GM23338 (cell line): ENCODE data around the gene TGIF1. TPM values are rescaled to one million over a fixed set of nuclear protein-coding genes. Genes with fewer than 3 reads are reported as not detected.
A peak's percentile ranks its signal among the peaks of the same experiment; 100 is the strongest.

Experiments
- ATAC-seq: fragments of 200-7000 bp; cut with Tn5 transposase; 3 replicates; pipeline ENCODE4 v1.9.1; 2020
- DNase-seq: peaks from one replicate; pipeline ENCODE4 v3.0.0-alpha.2; 2015; ENCODE audit warnings: low spot score
- H2AFZ ChIP-seq: fragments of 200-600 bp; sonication (generic); 2 replicates; pipeline ENCODE4 v1.8.0; 2016; ENCODE audit warnings: antibody characterized with exemption, mild to moderate bottlenecking, moderate library complexity
- H3F3A ChIP-seq: fragments of 200-600 bp; sonication (generic); replicated peaks from 2 replicates; pipeline ENCODE4 v1.8.0; 2017; ENCODE audit warnings: antibody characterized with exemption, mixed run types, low read depth
- H3K27ac ChIP-seq: fragments of 200-600 bp; sonication (generic); 2 replicates; pipeline ENCODE4 v1.6.1; 2016; ENCODE audit warnings: low read depth
- H3K27me3 ChIP-seq: fragments of 200-600 bp; sonication (generic); 2 replicates; pipeline ENCODE4 v1.8.0; 2016; ENCODE audit warnings: mild to moderate bottlenecking, mixed run types, moderate library complexity; ENCODE audit not compliant: insufficient read depth
- H3K36me3 ChIP-seq: fragments of 200-600 bp; sonication (generic); 2 replicates; pipeline ENCODE4 v1.8.0; 2016; ENCODE audit warnings: mild to moderate bottlenecking; ENCODE audit not compliant: insufficient read depth
- H3K4me1 ChIP-seq: fragments of 200-600 bp; sonication (generic); 2 replicates; pipeline ENCODE4 v1.8.0; 2016; ENCODE audit warnings: mild to moderate bottlenecking, moderate library complexity; ENCODE audit not compliant: insufficient read depth
- H3K4me2 ChIP-seq: fragments of 200-600 bp; sonication (generic); 2 replicates; pipeline ENCODE4 v1.7.1; 2017; ENCODE audit warnings: mixed run types
- H3K4me3 ChIP-seq: fragments of 200-600 bp; sonication (generic); 2 replicates; pipeline ENCODE4 v1.6.1; 2016; ENCODE audit warnings: mixed run types
- H3K79me2 ChIP-seq: fragments of 200-600 bp; sonication (generic); replicated peaks from 2 replicates; pipeline ENCODE4 v1.8.0; 2017; ENCODE audit warnings: mild to moderate bottlenecking; ENCODE audit not compliant: insufficient read depth
- H3K9me2 ChIP-seq: fragments of 200-600 bp; sonication (generic); 2 replicates; pipeline ENCODE4 v1.8.0; 2017; ENCODE audit not compliant: insufficient read depth
- H4K20me1 ChIP-seq: fragments of 200-600 bp; sonication (generic); replicated peaks from 2 replicates; pipeline ENCODE4 v1.8.0; 2017; ENCODE audit warnings: mild to moderate bottlenecking; ENCODE audit not compliant: insufficient read depth
- H3K27ac Mint-ChIP-seq: 2 replicates; pipeline ENCODE4 v1.8.0; 2020; ENCODE audit warnings: inconsistent platforms, mild to moderate bottlenecking, moderate library complexity, mixed read lengths
- H3K27me3 Mint-ChIP-seq: 3 replicates; pipeline ENCODE4 v1.8.0; 2022; ENCODE audit warnings: low read depth, mild to moderate bottlenecking, moderate library complexity, mixed read lengths, inconsistent platforms; ENCODE audit not compliant: insufficient read depth, poor library complexity
- H3K36me3 Mint-ChIP-seq: 3 replicates; pipeline ENCODE4 v1.8.0; 2021; ENCODE audit warnings: low read depth, mild to moderate bottlenecking, inconsistent platforms, moderate library complexity, mixed read lengths
- H3K4me1 Mint-ChIP-seq: 3 replicates; pipeline ENCODE4 v1.8.0; 2020; ENCODE audit warnings: mild to moderate bottlenecking, inconsistent platforms, mixed read lengths
- H3K4me3 Mint-ChIP-seq: 3 replicates; pipeline ENCODE4 v1.8.0; 2021; ENCODE audit warnings: moderate library complexity, mild to moderate bottlenecking, inconsistent platforms, mixed read lengths
- H3K9me3 Mint-ChIP-seq: 3 replicates; pipeline ENCODE4 v1.8.0; 2020; ENCODE audit warnings: moderate library complexity, mild to moderate bottlenecking, inconsistent platforms, mixed read lengths
- CREB1 ChIP-seq: fragments of 250-450 bp; sonication (Bioruptor Pico); IDR thresholded peaks from 2 replicates; pipeline ENCODE4 v1.5.0; 2020; ENCODE audit warnings: low read depth, mild to moderate bottlenecking, moderate library complexity
- CTCF ChIP-seq, 2 experiments: fragments of 200-600 bp in 1 of 2; sonication (generic) in 1 of 2; conservative IDR thresholded peaks; 2 replicates each; pipeline versions ENCODE4 v1.5.1 to v1.6.1; 2016 to 2017; ENCODE audit warnings: antibody characterized with exemption in 2 of 2, low read depth in 2 of 2, mild to moderate bottlenecking in 2 of 2, moderate library complexity in 1 of 2
- ETS1 ChIP-seq: IDR thresholded peaks from 2 replicates; pipeline ENCODE4 v1.6.1; 2016; ENCODE audit warnings: antibody characterized with exemption
- EZH2 ChIP-seq: fragments of 200-600 bp; sonication (generic); IDR thresholded peaks from one replicate; pipeline ENCODE4 v1.8.0; 2017; ENCODE audit warnings: antibody characterized with exemption, mild to moderate bottlenecking, low read depth; ENCODE audit not compliant: unreplicated experiment
- EZH2phosphoT487 ChIP-seq: fragments of 200-600 bp; sonication (generic); IDR thresholded peaks from one replicate; pipeline ENCODE4 v1.8.1; 2018; ENCODE audit warnings: antibody characterized with exemption; ENCODE audit not compliant: unreplicated experiment
- JUNB ChIP-seq: IDR thresholded peaks from one replicate; pipeline ENCODE4 v1.6.1; 2016; ENCODE audit warnings: antibody characterized with exemption; ENCODE audit not compliant: unreplicated experiment
- NANOG ChIP-seq: IDR thresholded peaks from 2 replicates; pipeline ENCODE4 v1.6.1; 2016; ENCODE audit warnings: antibody characterized with exemption, borderline replicate concordance
- POLR2AphosphoS5 ChIP-seq: IDR thresholded peaks from 2 replicates; pipeline ENCODE4 v1.6.1; 2016; ENCODE audit warnings: antibody characterized with exemption, low read depth
- REST ChIP-seq: IDR thresholded peaks from one replicate; pipeline ENCODE4 v1.6.1; 2018; ENCODE audit warnings: antibody characterized with exemption; ENCODE audit not compliant: unreplicated experiment
- STAT1 ChIP-seq: IDR thresholded peaks from one replicate; pipeline ENCODE4 v1.6.1; 2016; ENCODE audit warnings: antibody characterized with exemption; ENCODE audit not compliant: unreplicated experiment
- ZNF114 ChIP-seq: fragments of 250-450 bp; sonication (Bioruptor Pico); IDR thresholded peaks from 2 replicates; pipeline ENCODE4 v1.5.0; 2020; ENCODE audit warnings: mild to moderate bottlenecking, moderate library complexity
- ZNF331 ChIP-seq: fragments of 250-450 bp; sonication (Bioruptor Pico); IDR thresholded peaks from 2 replicates; pipeline ENCODE4 v1.5.0; 2020; ENCODE audit warnings: low read depth, mild to moderate bottlenecking, moderate library complexity
- ZNF462 ChIP-seq: fragments of 250-450 bp; sonication (Bioruptor Pico); IDR thresholded peaks from 2 replicates; pipeline ENCODE4 v1.5.0; 2020; ENCODE audit warnings: mild to moderate bottlenecking, moderate library complexity
- polyA plus RNA-seq: library from polyadenylated mRNA; unstranded; fragments of >200 nt; fragmentation: Nextera tagmentation; extraction: Ambion mirVana; gene quantifications from 2 replicates; pipeline ENCODE4 v1.2.1, GENCODE V29; 2016
- total RNA-seq: library from RNA; depleted of rRNA; stranded (reverse); fragments of >200 nt; shearing (Covaris generic); gene quantifications from 2 replicates; pipeline ENCODE4 v1.2.3, GENCODE V29; 2014

Gene TGIF1
- total and polyA plus RNA-seq, 2 experiments from 2014 or later: 294 to 316 TPM

GRCh38 chr18:3504637-3505036, 54.7 kb downstream of the TGIF1 start:
- Mint-ChIP-seq H3K4me3 (no peak overlapping the region), H3K27ac (peak overlapping the region; percentile 67)

More at GRCh38 chr18:3504637-3505036, 54.7 kb downstream of the TGIF1 start:
- Histone ChIP-seq H3K79me2 (no peaks in the 10 kb centered on the region), H3K4me1 (peaks cover 18% of the 10 kb centered on the region), H4K20me1 (no peaks in the 10 kb centered on the region), H3K9me2 (no peaks in the 10 kb centered on the region), H3K27me3 (no peaks in the 10 kb centered on the region), H3F3A (peaks cover 16% of the 10 kb centered on the region), H3K27ac (no peak overlapping the region), H3K4me2 (no peak overlapping the region), H3K4me3 (no peak overlapping the region), H3K36me3 (no peaks in the 10 kb centered on the region), H2AFZ (no peak overlapping the region)
- TF ChIP-seq NANOG: no peak
- no peak for TF ChIP-seq ETS1
- no peak for TF ChIP-seq EZH2phosphoT487
- no peak for TF ChIP-seq STAT1
- TF ChIP-seq REST: no peak
- TF ChIP-seq POLR2AphosphoS5: no peak
- no peak for TF ChIP-seq EZH2
- no peak for TF ChIP-seq ZNF114 (CRISPR knock-in tag)
- TF ChIP-seq ZNF462: no peak
- TF ChIP-seq JUNB: no peak
- TF ChIP-seq CTCF (conservative IDR thresholded peaks at IDR 0.05; ENCODE audit: low read depth in 2 of 2): no peak
- no peak for TF ChIP-seq ZNF331 (CRISPR knock-in tag)
- TF ChIP-seq CREB1 (CRISPR knock-in tag): no peak
- Mint-ChIP-seq H3K27me3 (peaks cover 8% of the 10 kb centered on the region), H3K9me3 (no peaks in the 10 kb centered on the region), H3K4me1 (peaks cover 22% of the 10 kb centered on the region), H3K36me3 (no peaks in the 10 kb centered on the region)
- DNase-seq (no peak), ATAC-seq (no peak)
